GM23338 (cell line): ENCODE measurements around the gene MDN1. TPM values are rescaled to one million over a fixed set of nuclear protein-coding genes. Genes with fewer than 3 reads are reported as not detected.

ENCODE experiments used
- ATAC-seq: fragments of 200-7000 bp; cut with Tn5 transposase; 3 replicates; pipeline ENCODE4 v1.9.1; 2020
- DNase-seq: peaks from one replicate; pipeline ENCODE4 v3.0.0-alpha.2; 2015; ENCODE audit warnings: low spot score
- H2AFZ ChIP-seq: fragments of 200-600 bp; sonication (generic); 2 replicates; pipeline ENCODE4 v1.8.0; 2016; ENCODE audit warnings: antibody characterized with exemption, mild to moderate bottlenecking, moderate library complexity
- H3F3A ChIP-seq: fragments of 200-600 bp; sonication (generic); replicated peaks from 2 replicates; pipeline ENCODE4 v1.8.0; 2017; ENCODE audit warnings: antibody characterized with exemption, mixed run types, low read depth
- H3K27ac ChIP-seq: fragments of 200-600 bp; sonication (generic); 2 replicates; pipeline ENCODE4 v1.6.1; 2016; ENCODE audit warnings: low read depth
- H3K27me3 ChIP-seq: fragments of 200-600 bp; sonication (generic); 2 replicates; pipeline ENCODE4 v1.8.0; 2016; ENCODE audit warnings: mild to moderate bottlenecking, mixed run types, moderate library complexity; ENCODE audit not compliant: insufficient read depth
- H3K36me3 ChIP-seq: fragments of 200-600 bp; sonication (generic); 2 replicates; pipeline ENCODE4 v1.8.0; 2016; ENCODE audit warnings: mild to moderate bottlenecking; ENCODE audit not compliant: insufficient read depth
- H3K4me1 ChIP-seq: fragments of 200-600 bp; sonication (generic); 2 replicates; pipeline ENCODE4 v1.8.0; 2016; ENCODE audit warnings: mild to moderate bottlenecking, moderate library complexity; ENCODE audit not compliant: insufficient read depth
- H3K4me2 ChIP-seq: fragments of 200-600 bp; sonication (generic); 2 replicates; pipeline ENCODE4 v1.7.1; 2017; ENCODE audit warnings: mixed run types
- H3K4me3 ChIP-seq: fragments of 200-600 bp; sonication (generic); 2 replicates; pipeline ENCODE4 v1.6.1; 2016; ENCODE audit warnings: mixed run types
- H3K79me2 ChIP-seq: fragments of 200-600 bp; sonication (generic); replicated peaks from 2 replicates; pipeline ENCODE4 v1.8.0; 2017; ENCODE audit warnings: mild to moderate bottlenecking; ENCODE audit not compliant: insufficient read depth
- H3K9me2 ChIP-seq: fragments of 200-600 bp; sonication (generic); 2 replicates; pipeline ENCODE4 v1.8.0; 2017; ENCODE audit not compliant: insufficient read depth
- H4K20me1 ChIP-seq: fragments of 200-600 bp; sonication (generic); replicated peaks from 2 replicates; pipeline ENCODE4 v1.8.0; 2017; ENCODE audit warnings: mild to moderate bottlenecking; ENCODE audit not compliant: insufficient read depth
- H3K27ac Mint-ChIP-seq: 2 replicates; pipeline ENCODE4 v1.8.0; 2020; ENCODE audit warnings: inconsistent platforms, mild to moderate bottlenecking, moderate library complexity, mixed read lengths
- H3K27me3 Mint-ChIP-seq: 3 replicates; pipeline ENCODE4 v1.8.0; 2022; ENCODE audit warnings: low read depth, mild to moderate bottlenecking, moderate library complexity, mixed read lengths, inconsistent platforms; ENCODE audit not compliant: insufficient read depth, poor library complexity
- H3K36me3 Mint-ChIP-seq: 3 replicates; pipeline ENCODE4 v1.8.0; 2021; ENCODE audit warnings: low read depth, mild to moderate bottlenecking, inconsistent platforms, moderate library complexity, mixed read lengths
- H3K4me1 Mint-ChIP-seq: 3 replicates; pipeline ENCODE4 v1.8.0; 2020; ENCODE audit warnings: mild to moderate bottlenecking, inconsistent platforms, mixed read lengths
- H3K4me3 Mint-ChIP-seq: 3 replicates; pipeline ENCODE4 v1.8.0; 2021; ENCODE audit warnings: moderate library complexity, mild to moderate bottlenecking, inconsistent platforms, mixed read lengths
- H3K9me3 Mint-ChIP-seq: 3 replicates; pipeline ENCODE4 v1.8.0; 2020; ENCODE audit warnings: moderate library complexity, mild to moderate bottlenecking, inconsistent platforms, mixed read lengths
- CREB1 ChIP-seq: fragments of 250-450 bp; sonication (Bioruptor Pico); IDR thresholded peaks from 2 replicates; pipeline ENCODE4 v1.5.0; 2020; ENCODE audit warnings: low read depth, mild to moderate bottlenecking, moderate library complexity
- CTCF ChIP-seq, 2 experiments: fragments of 200-600 bp in 1 of 2; sonication (generic) in 1 of 2; conservative IDR thresholded peaks; 2 replicates each; pipeline versions ENCODE4 v1.5.1 to v1.6.1; 2016 to 2017; ENCODE audit warnings: antibody characterized with exemption in 2 of 2, low read depth in 2 of 2, mild to moderate bottlenecking in 2 of 2, moderate library complexity in 1 of 2
- ETS1 ChIP-seq: IDR thresholded peaks from 2 replicates; pipeline ENCODE4 v1.6.1; 2016; ENCODE audit warnings: antibody characterized with exemption
- EZH2 ChIP-seq: fragments of 200-600 bp; sonication (generic); IDR thresholded peaks from one replicate; pipeline ENCODE4 v1.8.0; 2017; ENCODE audit warnings: antibody characterized with exemption, mild to moderate bottlenecking, low read depth; ENCODE audit not compliant: unreplicated experiment
- EZH2phosphoT487 ChIP-seq: fragments of 200-600 bp; sonication (generic); IDR thresholded peaks from one replicate; pipeline ENCODE4 v1.8.1; 2018; ENCODE audit warnings: antibody characterized with exemption; ENCODE audit not compliant: unreplicated experiment
- JUNB ChIP-seq: IDR thresholded peaks from one replicate; pipeline ENCODE4 v1.6.1; 2016; ENCODE audit warnings: antibody characterized with exemption; ENCODE audit not compliant: unreplicated experiment
- NANOG ChIP-seq: IDR thresholded peaks from 2 replicates; pipeline ENCODE4 v1.6.1; 2016; ENCODE audit warnings: antibody characterized with exemption, borderline replicate concordance
- POLR2AphosphoS5 ChIP-seq: IDR thresholded peaks from 2 replicates; pipeline ENCODE4 v1.6.1; 2016; ENCODE audit warnings: antibody characterized with exemption, low read depth
- REST ChIP-seq: IDR thresholded peaks from one replicate; pipeline ENCODE4 v1.6.1; 2018; ENCODE audit warnings: antibody characterized with exemption; ENCODE audit not compliant: unreplicated experiment
- STAT1 ChIP-seq: IDR thresholded peaks from one replicate; pipeline ENCODE4 v1.6.1; 2016; ENCODE audit warnings: antibody characterized with exemption; ENCODE audit not compliant: unreplicated experiment
- ZNF114 ChIP-seq: fragments of 250-450 bp; sonication (Bioruptor Pico); IDR thresholded peaks from 2 replicates; pipeline ENCODE4 v1.5.0; 2020; ENCODE audit warnings: mild to moderate bottlenecking, moderate library complexity
- ZNF331 ChIP-seq: fragments of 250-450 bp; sonication (Bioruptor Pico); IDR thresholded peaks from 2 replicates; pipeline ENCODE4 v1.5.0; 2020; ENCODE audit warnings: low read depth, mild to moderate bottlenecking, moderate library complexity
- ZNF462 ChIP-seq: fragments of 250-450 bp; sonication (Bioruptor Pico); IDR thresholded peaks from 2 replicates; pipeline ENCODE4 v1.5.0; 2020; ENCODE audit warnings: mild to moderate bottlenecking, moderate library complexity
- polyA plus RNA-seq: library from polyadenylated mRNA; unstranded; fragments of >200 nt; fragmentation: Nextera tagmentation; extraction: Ambion mirVana; gene quantifications from 2 replicates; pipeline ENCODE4 v1.2.1, GENCODE V29; 2016
- total RNA-seq: library from RNA; depleted of rRNA; stranded (reverse); fragments of >200 nt; shearing (Covaris generic); gene quantifications from 2 replicates; pipeline ENCODE4 v1.2.3, GENCODE V29; 2014

MDN1 gene
- total and polyA plus RNA-seq, 2 experiments from 2014 or later = 165 to 217 TPM

GRCh38 chr6:89803271-89803670 is 16.3 kb downstream of the MDN1 start:
- H2AFZ ChIP-seq = no peak overlapping the region
- H3K27ac ChIP-seq = peak overlapping the region; percentile 78
- Mint-ChIP-seq H3K27me3 (peaks cover 12% of the 10 kb centered on the region), H3K4me1 (peaks cover 58% of the 10 kb centered on the region), H3K4me3 (no peak overlapping the region), H3K9me3 (no peaks in the 10 kb centered on the region; the same call in 2 of the 3 replicates), H3K27ac (peak overlapping the region; percentile 54; the same call in 1 of the 2 replicates), H3K36me3 (peaks cover 55% of the 10 kb centered on the region)
- peaks cover 97% of the 10 kb centered on the region for H3K79me2 ChIP-seq
- H3K9me2 ChIP-seq = no peaks in the 10 kb centered on the region
- H4K20me1 ChIP-seq = peaks cover 32% of the 10 kb centered on the region
- DNase-seq (no peak), ATAC-seq (no peak)
- peaks cover 15% of the 10 kb centered on the region; the same call in 1 of the 2 replicates for H3K36me3 ChIP-seq
- TF ChIP-seq NANOG (no peak), ETS1 (no peak), CREB1 (CRISPR knock-in tag) (no peak), EZH2 (no peak), EZH2phosphoT487 (no peak), STAT1 (no peak), REST (no peak), ZNF114 (CRISPR knock-in tag) (no peak), JUNB (no peak), POLR2AphosphoS5 (no peak), CTCF (conservative IDR thresholded peaks at IDR 0.05; ENCODE audit: low read depth in 2 of 2) (no peak), ZNF462 (CRISPR knock-in tag) (no peak), ZNF331 (CRISPR knock-in tag) (no peak)
- H3K4me1 ChIP-seq = peaks cover 50% of the 10 kb centered on the region
- H3F3A ChIP-seq = peaks cover 15% of the 10 kb centered on the region
- no peak overlapping the region for H3K4me3 ChIP-seq
- H3K27me3 ChIP-seq = no peaks in the 10 kb centered on the region
- no peak overlapping the region for H3K4me2 ChIP-seq
